Measurements from ENCODE around the gene OGT.

The OGT gene

DNA sequence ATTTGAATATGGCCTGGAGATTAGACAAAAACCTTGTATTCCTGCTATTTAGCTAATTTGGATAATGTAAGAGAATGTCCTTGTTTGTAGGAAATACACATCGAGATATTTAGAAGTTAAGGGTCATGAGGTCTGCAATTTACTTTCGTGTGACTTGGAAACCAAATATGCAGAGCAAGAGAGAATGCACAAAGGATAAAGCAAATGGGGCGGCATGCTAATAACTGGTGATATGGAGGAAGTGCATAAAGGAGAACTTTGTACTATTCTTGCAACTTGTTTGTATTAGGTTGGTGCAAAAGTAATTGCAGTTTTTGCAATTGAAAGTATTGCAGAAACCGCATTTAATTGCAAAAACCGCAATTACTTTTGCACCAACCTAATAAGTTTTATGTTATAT, 92.6 kb downstream of the OGT start:
- DNase-seq, result no peak
